Measurements from ENCODE around the gene KLF14. TPM values are rescaled to one million over a fixed set of nuclear protein-coding genes. Genes with fewer than 3 reads are reported as not detected.
"Not testable (repeated sequence)": the region's sequence is repeated elsewhere in the genome, so short reads cannot be mapped to it uniquely, and the experiment has no call there.

Gene KLF14
- total RNA-seq: under 1 TPM; 0.41 to 0.78 (median 0.46) TPM

GRCh38 chr7:130733931-130734814, at the start of gene KLF14:
Gene KLF14, minus strand, starts transcription at chr7:130734207. Its CDS starts 174 bp downstream, at chr7:130734033.
- no peaks in the 10 kb centered on the region for H3K36me3 ChIP-seq
- DNase-seq (peak in 1 of 2 donors; percentile 29), ATAC-seq (peak; percentile 78 to 79)
- H3K4me3 ChIP-seq: peak within 1 kb of the TSS; percentile 50 to 61 (median 54)
- H3K9me3 ChIP-seq: peaks cover 4 to 31% (median 16%) of the 10 kb centered on the region in 3 donors
- H3K4me1 ChIP-seq: no peaks in the 10 kb centered on the region
- in situ Hi-C loops (cut with MboI; ENCODE audit: low sequenced_read_pairs in 4 of 4): no loop called here
- TF ChIP-seq, protein P1, sequence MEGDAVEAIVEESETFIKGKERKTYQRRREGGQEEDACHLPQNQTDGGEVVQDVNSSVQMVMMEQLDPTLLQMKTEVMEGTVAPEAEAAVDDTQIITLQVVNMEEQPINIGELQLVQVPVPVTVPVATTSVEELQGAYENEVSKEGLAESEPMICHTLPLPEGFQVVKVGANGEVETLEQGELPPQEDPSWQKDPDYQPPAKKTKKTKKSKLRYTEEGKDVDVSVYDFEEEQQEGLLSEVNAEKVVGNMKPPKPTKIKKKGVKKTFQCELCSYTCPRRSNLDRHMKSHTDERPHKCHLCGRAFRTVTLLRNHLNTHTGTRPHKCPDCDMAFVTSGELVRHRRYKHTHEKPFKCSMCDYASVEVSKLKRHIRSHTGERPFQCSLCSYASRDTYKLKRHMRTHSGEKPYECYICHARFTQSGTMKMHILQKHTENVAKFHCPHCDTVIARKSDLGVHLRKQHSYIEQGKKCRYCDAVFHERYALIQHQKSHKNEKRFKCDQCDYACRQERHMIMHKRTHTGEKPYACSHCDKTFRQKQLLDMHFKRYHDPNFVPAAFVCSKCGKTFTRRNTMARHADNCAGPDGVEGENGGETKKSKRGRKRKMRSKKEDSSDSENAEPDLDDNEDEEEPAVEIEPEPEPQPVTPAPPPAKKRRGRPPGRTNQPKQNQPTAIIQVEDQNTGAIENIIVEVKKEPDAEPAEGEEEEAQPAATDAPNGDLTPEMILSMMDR (IDR thresholded peaks at IDR 0.05 in 4 of 5, conservative IDR thresholded peaks at IDR 0.05 in 1 of 5): no peak
- TF ChIP-seq POLR2A (IDR thresholded peaks at IDR 0.05): peak in 1 of 2 donors; percentile 27
- intact Hi-C loops (cut with DNase I; ENCODE audit: low total_unique reads): no loop called here
- H3K27me3 ChIP-seq: peaks cover 31 to 68% (median 37%) of the 10 kb centered on the region in 3 donors
- peak within 1 kb of the TSS; percentile 65 to 75 (median 70) for H3K27ac ChIP-seq

GRCh38 chr7:130781346-130781745, 47.3 kb upstream of the KLF14 start:
- no peak overlapping the region for H3K27ac ChIP-seq
- H3K27me3 ChIP-seq: no peaks in the 10 kb centered on the region
- no peaks in the 10 kb centered on the region for H3K9me3 ChIP-seq
- DNase-seq (no peak), ATAC-seq (no peak)
- intact Hi-C loops (cut with DNase I; ENCODE audit: low total_unique reads): no loop called here
- no peaks in the 10 kb centered on the region for H3K36me3 ChIP-seq
- H3K4me1 ChIP-seq: no peaks in the 10 kb centered on the region
- TF ChIP-seq, protein P1 (IDR thresholded peaks at IDR 0.05 in 4 of 5, conservative IDR thresholded peaks at IDR 0.05 in 1 of 5): no peak
- no peak for TF ChIP-seq POLR2A (IDR thresholded peaks at IDR 0.05)
- no peak overlapping the region for H3K4me3 ChIP-seq
- in situ Hi-C loops (cut with MboI; ENCODE audit: low sequenced_read_pairs in 4 of 4): no loop called here

GRCh38 chr7:130777426-130777825, 43.4 kb upstream of the KLF14 start:
- Histone ChIP-seq H3K4me1 (no peaks in the 10 kb centered on the region), H3K9me3 (no peaks in the 10 kb centered on the region), H3K36me3 (no peaks in the 10 kb centered on the region), H3K27me3 (no peaks in the 10 kb centered on the region), H3K27ac (no peak overlapping the region), H3K4me3 (no peak overlapping the region)
- TF ChIP-seq, protein P1 (IDR thresholded peaks at IDR 0.05 in 4 of 5, conservative IDR thresholded peaks at IDR 0.05 in 1 of 5): no peak
- no peak for TF ChIP-seq POLR2A (IDR thresholded peaks at IDR 0.05)
- no peak for DNase-seq
- in situ Hi-C loops (cut with MboI; ENCODE audit: low sequenced_read_pairs in 4 of 4): no loop called here
- ATAC-seq: no peak
- intact Hi-C loops (cut with DNase I; ENCODE audit: low total_unique reads): no loop called here

DNA sequence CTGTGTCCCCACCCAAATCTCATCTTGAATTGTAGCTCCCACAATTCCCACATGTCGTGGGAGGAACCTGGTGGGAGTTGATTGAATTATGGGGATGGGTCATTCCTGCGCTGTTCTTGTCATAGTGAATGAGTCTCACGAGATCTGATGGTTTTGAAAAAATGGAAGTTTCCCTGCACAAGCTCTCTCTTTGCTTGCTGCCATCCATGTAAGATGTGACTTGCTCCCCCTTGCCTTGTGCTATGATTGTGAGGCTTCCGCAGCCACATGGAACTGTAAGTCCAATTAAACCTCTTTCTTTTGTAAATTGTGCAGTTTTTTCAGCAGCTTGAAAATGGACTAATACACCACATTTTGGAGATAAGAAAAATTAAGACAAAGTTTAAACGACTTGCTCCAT, 38.4 kb upstream of the KLF14 start:
- DNase-seq; H3K4me1 ChIP-seq; intact Hi-C loops (cut with DNase I; ENCODE audit: low total_unique reads); H3K4me3 ChIP-seq; ATAC-seq; H3K27me3 ChIP-seq; H3K9me3 ChIP-seq; H3K36me3 ChIP-seq; H3K27ac ChIP-seq: not testable (repeated sequence)
- in situ Hi-C loops (cut with MboI; ENCODE audit: low sequenced_read_pairs in 4 of 4): loop anchor here in 1 of 4 donors (25.0 kb wide), 1 partner anchor 535 kb away; no protein-coding TSS in a partner anchor

DNA sequence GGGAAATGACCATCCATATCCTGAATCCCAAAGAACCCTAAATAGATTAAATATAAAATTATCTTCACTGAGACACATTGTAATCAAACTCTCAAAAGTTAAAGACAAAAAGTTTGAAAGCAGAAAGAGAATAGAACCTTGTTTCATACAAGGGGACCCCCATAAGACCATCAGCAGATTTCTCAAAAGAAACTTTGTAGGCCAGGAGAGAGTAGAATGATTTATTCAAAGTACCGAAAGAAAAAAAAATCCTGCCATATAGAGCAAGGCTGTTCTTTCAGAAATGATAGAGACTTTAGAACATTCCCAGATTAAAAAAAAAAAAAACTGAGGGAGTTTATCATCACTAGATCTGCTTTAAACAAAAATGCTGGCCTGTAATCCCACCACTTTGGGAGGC, 34.8 kb upstream of the KLF14 start:
- in situ Hi-C loops (cut with MboI; ENCODE audit: low sequenced_read_pairs in 4 of 4): loop anchor here in 1 of 4 donors (25.0 kb wide), 1 partner anchor 532 kb away; no protein-coding TSS in a partner anchor
- ATAC-seq: no peak
- no peak for DNase-seq
- Histone ChIP-seq H3K36me3 (no peaks in the 10 kb centered on the region), H3K9me3 (no peaks in the 10 kb centered on the region), H3K4me3 (no peak overlapping the region), H3K4me1 (no peaks in the 10 kb centered on the region), H3K27ac (no peak overlapping the region), H3K27me3 (no peaks in the 10 kb centered on the region)
- intact Hi-C loops (cut with DNase I; ENCODE audit: low total_unique reads): no loop called here
- TF ChIP-seq, protein P1 (IDR thresholded peaks at IDR 0.05 in 4 of 5, conservative IDR thresholded peaks at IDR 0.05 in 1 of 5): no peak
- no peak for TF ChIP-seq POLR2A (IDR thresholded peaks at IDR 0.05)

DNA sequence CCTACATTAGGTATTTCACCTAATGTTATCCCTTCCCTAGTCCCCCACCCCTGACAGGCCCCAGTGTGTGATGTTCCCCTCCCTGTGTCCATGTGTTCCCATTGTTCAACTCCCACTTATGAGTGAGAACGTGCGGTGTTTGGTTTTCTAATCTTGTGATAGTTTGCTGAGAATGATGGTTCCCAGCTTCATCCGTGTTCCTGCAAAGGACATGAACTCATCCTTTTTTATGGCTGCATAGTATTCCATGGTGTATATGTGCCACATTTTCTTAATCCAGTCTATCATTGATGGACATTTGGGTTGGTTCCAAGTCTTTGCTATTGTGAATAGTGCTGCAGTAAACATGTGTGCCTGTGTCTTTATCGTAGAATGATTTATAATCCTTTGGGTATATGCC, 30.6 kb upstream of the KLF14 start:
- H3K4me3 ChIP-seq; H3K4me1 ChIP-seq; H3K27ac ChIP-seq; DNase-seq; H3K27me3 ChIP-seq; intact Hi-C loops (cut with DNase I; ENCODE audit: low total_unique reads); ATAC-seq; H3K36me3 ChIP-seq; H3K9me3 ChIP-seq: not testable (repeated sequence)
- in situ Hi-C loops (cut with MboI; ENCODE audit: low sequenced_read_pairs in 4 of 4): loop anchor here in 1 of 4 donors (25.0 kb wide), 1 partner anchor 527 kb away; no protein-coding TSS in a partner anchor

All from gastrocnemius medialis (tissue), 4 donors.